ENCODE results near the gene PCOLCE2. TPM values are rescaled to one million over a fixed set of nuclear protein-coding genes. Genes with fewer than 3 reads are reported as not detected.

PCOLCE2 gene
- total and polyA plus RNA-seq, 2 of the 8 experiments (the other 6 are each of a cell fraction or from before 2014, with no cell fraction given), result 11.1 to 12.6 TPM

- TF ChIP-seq CTBP2 (IDR thresholded peaks at IDR 0.05; ENCODE audit: borderline replicate concordance, insufficient read depth, insufficient read length, low read length) (peak; percentile 14), BACH1 (IDR thresholded peaks at IDR 0.05; ENCODE audit: low read length) (no peak), JUN (IDR thresholded peaks at IDR 0.05; ENCODE audit: low read depth, low read length) (no peak), USF2 (IDR thresholded peaks at IDR 0.05; ENCODE audit: low read length) (no peak; the same call in 1 of the 2 replicates), JUND (IDR thresholded peaks at IDR 0.05; ENCODE audit: low read length) (no peak), ZNF274 (IDR thresholded peaks at IDR 0.05; ENCODE audit: borderline replicate concordance, extremely low read depth, low read length) (no peak), RXRA (IDR thresholded peaks at IDR 0.05; ENCODE audit: insufficient read depth, low read depth, low read length) (no peak), KDM1A (IDR thresholded peaks at IDR 0.05; ENCODE audit: borderline replicate concordance, low read length) (no peak), FOSL1 (IDR thresholded peaks at IDR 0.05; ENCODE audit: insufficient read depth, low read depth, low read length) (no peak), CBX8 (IDR thresholded peaks at IDR 0.05; ENCODE audit: borderline replicate concordance, low read depth, low read length) (no peak), CTCF (IDR thresholded peaks at IDR 0.05; ENCODE audit: control extremely low read depth in 1 of 3, insufficient read depth in 1 of 3, low read depth in 1 of 3, low read length in 3 of 3) (no peak), ATF3 (IDR thresholded peaks at IDR 0.05; ENCODE audit: insufficient read depth, low read depth, low read length) (no peak), TBP (IDR thresholded peaks at IDR 0.05; ENCODE audit: low read depth, low read length) (no peak), SP4 (IDR thresholded peaks at IDR 0.05; ENCODE audit: low read length) (no peak), TAF1 (IDR thresholded peaks at IDR 0.05; ENCODE audit: low read depth, low read length) (peak; percentile 49; the same call in 1 of the 2 replicates), SRF (IDR thresholded peaks at IDR 0.05; ENCODE audit: low read depth, low read length) (no peak), KDM4A (IDR thresholded peaks at IDR 0.05; ENCODE audit: low read depth, low read length, severe bottlenecking) (peak; percentile 99), CREB1 (IDR thresholded peaks at IDR 0.05) (no peak; the same call in 1 of the 2 replicates), SIRT6 (IDR thresholded peaks at IDR 0.05; ENCODE audit: low read length) (no peak), TAF7 (optimal IDR thresholded peaks at IDR 0.05; ENCODE audit: borderline replicate concordance, low read depth, low read length) (no peak), YY1 (IDR thresholded peaks at IDR 0.05; ENCODE audit: low read depth, low read length) (no peak)
These were observed at the start of gene PCOLCE2 (continued) for GRCh38 chr3:142888481-142889211.

All from H1 (cell line).